Neural progenitor cell (in vitro differentiated cells): ENCODE data around the gene UAP1. TPM values are rescaled to one million over a fixed set of nuclear protein-coding genes. Genes with fewer than 3 reads are reported as not detected.

Experiments used
- DNase-seq: peaks from one replicate; pipeline ENCODE4 v3.0.0-alpha.2; 2016; ENCODE audit warnings: low spot score
- H2AFZ ChIP-seq: fragments of 200-600 bp; sonication (generic); replicated peaks from 2 replicates; pipeline ENCODE4 v1.6.1; 2016; ENCODE audit warnings: antibody characterized with exemption
- H3F3A ChIP-seq: fragments of 200-600 bp; sonication (generic); 2 replicates; pipeline ENCODE4 v1.6.1; 2016; ENCODE audit warnings: antibody characterized with exemption, low read depth
- H3K27ac ChIP-seq: fragments of 200-600 bp; sonication (generic); 2 replicates; pipeline ENCODE4 v1.5.1; 2016; ENCODE audit warnings: mild to moderate bottlenecking
- H3K27me3 ChIP-seq: fragments of 200-600 bp; sonication (generic); 2 replicates; pipeline ENCODE4 v1.6.1; 2016; ENCODE audit warnings: mild to moderate bottlenecking, moderate library complexity
- H3K36me3 ChIP-seq: fragments of 200-600 bp; sonication (generic); 2 replicates; pipeline ENCODE4 v1.5.1; 2016
- H3K4me1 ChIP-seq: fragments of 200-600 bp; sonication (generic); 2 replicates; pipeline ENCODE4 v1.6.1; 2016; ENCODE audit warnings: mixed run types
- H3K4me2 ChIP-seq: fragments of 200-600 bp; sonication (generic); 2 replicates; pipeline ENCODE4 v1.6.1; 2016
- H3K4me3 ChIP-seq: fragments of 200-600 bp; sonication (generic); 2 replicates; pipeline ENCODE4 v1.5.1; 2016
- H3K79me2 ChIP-seq: fragments of 200-600 bp; sonication (generic); 2 replicates; pipeline ENCODE4 v1.6.1; 2016; ENCODE audit warnings: low read depth
- H3K9ac ChIP-seq: fragments of 200-600 bp; sonication (generic); 2 replicates; pipeline ENCODE4 v1.6.1; 2016
- H3K9me3 ChIP-seq: fragments of 200-600 bp; sonication (generic); 2 replicates; pipeline ENCODE4 v1.5.1; 2016; ENCODE audit warnings: low read depth
- H4K20me1 ChIP-seq: fragments of 200-600 bp; sonication (generic); 2 replicates; pipeline ENCODE4 v1.6.1; 2016; ENCODE audit warnings: low read depth
- H3K27ac Mint-ChIP-seq: 3 replicates; pipeline ENCODE4 v1.8.0; 2021; ENCODE audit warnings: mixed read lengths
- H3K27me3 Mint-ChIP-seq: 2 replicates; pipeline ENCODE4 v1.8.0; 2022; ENCODE audit warnings: low read depth, mild to moderate bottlenecking, inconsistent platforms, moderate library complexity, mixed read lengths; ENCODE audit not compliant: insufficient read depth
- H3K36me3 Mint-ChIP-seq: 3 replicates; pipeline ENCODE4 v1.8.0; 2021; ENCODE audit warnings: mixed read lengths
- H3K4me1 Mint-ChIP-seq: 3 replicates; pipeline ENCODE4 v1.8.0; 2021; ENCODE audit warnings: mixed read lengths
- H3K4me3 Mint-ChIP-seq: 3 replicates; pipeline ENCODE4 v1.8.0; 2021; ENCODE audit warnings: mild to moderate bottlenecking, moderate library complexity, mixed read lengths
- H3K9me3 Mint-ChIP-seq: 3 replicates; pipeline ENCODE4 v1.8.0; 2020; ENCODE audit warnings: mixed read lengths
- CTCF ChIP-seq: fragments of 200-600 bp; sonication (generic); IDR thresholded peaks from 2 replicates; pipeline ENCODE4 v1.5.1; 2017; ENCODE audit warnings: antibody characterized with exemption, mild to moderate bottlenecking
- EZH2 ChIP-seq: fragments of 200-600 bp; sonication (generic); IDR thresholded peaks from 2 replicates; pipeline ENCODE4 v1.6.1; 2017; ENCODE audit warnings: antibody characterized with exemption, mild to moderate bottlenecking, moderate library complexity
- EZH2phosphoT487 ChIP-seq: fragments of 200-600 bp; sonication (generic); IDR thresholded peaks from 2 replicates; pipeline ENCODE4 v1.6.1; 2017; ENCODE audit warnings: antibody characterized with exemption
- total RNA-seq: library from RNA; depleted of rRNA; stranded (reverse); fragments of >200 nt; gene quantifications from 2 replicates; pipeline ENCODE4 v1.2.3, GENCODE V29; 2015; ENCODE audit warnings: low replicate concordance

UAP1 gene
- total RNA-seq, 1 donor from 2014 or later = 57.1 TPM

- Histone ChIP-seq H3K27ac (no peak overlapping the region), H4K20me1 (no peaks in the 10 kb centered on the region), H3K79me2 (no peaks in the 10 kb centered on the region), H3K36me3 (no peaks in the 10 kb centered on the region), H3K4me1 (no peaks in the 10 kb centered on the region), H3K4me3 (no peak overlapping the region), H2AFZ (no peak overlapping the region), H3K4me2 (no peak overlapping the region), H3K27me3 (no peaks in the 10 kb centered on the region), H3K9me3 (no peaks in the 10 kb centered on the region), H3F3A (no peaks in the 10 kb centered on the region), H3K9ac (no peak overlapping the region)
- H3K27me3 Mint-ChIP-seq = no peaks in the 10 kb centered on the region
- no peak overlapping the region for H3K4me3 Mint-ChIP-seq
- no peaks in the 10 kb centered on the region for H3K4me1 Mint-ChIP-seq
- peaks cover 2% of the 10 kb centered on the region for H3K36me3 Mint-ChIP-seq
- no peak overlapping the region for H3K27ac Mint-ChIP-seq
- no peak for TF ChIP-seq EZH2
- no peaks in the 10 kb centered on the region for H3K9me3 Mint-ChIP-seq
- no peak for DNase-seq
Observed at GRCh38 chr1:162537216-162537615, 24.3 kb upstream of the UAP1 start.

GRCh38 chr1:162538815-162539431 is 22.6 kb upstream of the UAP1 start:
- H3K36me3 ChIP-seq = no peaks in the 10 kb centered on the region
- H3K9ac ChIP-seq = no peak overlapping the region
- Mint-ChIP-seq H3K27ac (no peak overlapping the region), H3K9me3 (peaks cover 3% of the 10 kb centered on the region), H3K4me3 (no peak overlapping the region), H3K36me3 (peaks cover 4% of the 10 kb centered on the region), H3K27me3 (no peaks in the 10 kb centered on the region), H3K4me1 (no peaks in the 10 kb centered on the region)
- no peaks in the 10 kb centered on the region for H3K9me3 ChIP-seq
- H3K79me2 ChIP-seq = no peaks in the 10 kb centered on the region
- no peaks in the 10 kb centered on the region for H3K27me3 ChIP-seq
- H3F3A ChIP-seq = no peaks in the 10 kb centered on the region
- H3K4me2 ChIP-seq = no peak overlapping the region
- no peak for TF ChIP-seq CTCF
- no peak for TF ChIP-seq EZH2phosphoT487
- TF ChIP-seq EZH2 = no peak
- H3K4me3 ChIP-seq = no peak overlapping the region
- no peak overlapping the region for H3K27ac ChIP-seq
- H4K20me1 ChIP-seq = no peaks in the 10 kb centered on the region
- no peak overlapping the region for H2AFZ ChIP-seq
- DNase-seq = no peak
- H3K4me1 ChIP-seq = no peaks in the 10 kb centered on the region

- Histone ChIP-seq H3K27ac (no peak overlapping the region), H3K9ac (no peak overlapping the region), H3F3A (no peaks in the 10 kb centered on the region), H4K20me1 (no peaks in the 10 kb centered on the region), H3K27me3 (no peaks in the 10 kb centered on the region), H3K4me1 (no peaks in the 10 kb centered on the region), H3K9me3 (no peaks in the 10 kb centered on the region), H3K4me3 (no peak overlapping the region), H3K79me2 (no peaks in the 10 kb centered on the region), H3K36me3 (no peaks in the 10 kb centered on the region), H2AFZ (no peak overlapping the region), H3K4me2 (no peak overlapping the region)
- TF ChIP-seq EZH2phosphoT487 (no peak), CTCF (no peak), EZH2 (no peak)
- Mint-ChIP-seq H3K4me1 (no peaks in the 10 kb centered on the region), H3K4me3 (no peak overlapping the region), H3K27ac (no peak overlapping the region), H3K36me3 (peaks cover 4% of the 10 kb centered on the region), H3K27me3 (no peaks in the 10 kb centered on the region), H3K9me3 (peaks cover 3% of the 10 kb centered on the region)
- no peak for DNase-seq
Observed at GRCh38 chr1:162541619-162542141, 19.8 kb upstream of the UAP1 start.

GRCh38 chr1:162543228-162543627 is 18.3 kb upstream of the UAP1 start:
- Histone ChIP-seq H3K27ac (no peak overlapping the region), H3K9me3 (no peaks in the 10 kb centered on the region), H3K4me3 (no peak overlapping the region), H3K36me3 (no peaks in the 10 kb centered on the region), H3K79me2 (no peaks in the 10 kb centered on the region), H3K27me3 (no peaks in the 10 kb centered on the region), H2AFZ (no peak overlapping the region), H3K9ac (no peak overlapping the region), H4K20me1 (no peaks in the 10 kb centered on the region), H3K4me2 (no peak overlapping the region), H3K4me1 (no peaks in the 10 kb centered on the region), H3F3A (no peaks in the 10 kb centered on the region)
- H3K4me3 Mint-ChIP-seq = no peak overlapping the region
- no peak overlapping the region for H3K27ac Mint-ChIP-seq
- H3K4me1 Mint-ChIP-seq = no peaks in the 10 kb centered on the region
- peaks cover 3% of the 10 kb centered on the region for H3K9me3 Mint-ChIP-seq
- peaks cover 4% of the 10 kb centered on the region for H3K36me3 Mint-ChIP-seq
- no peak for TF ChIP-seq CTCF
- no peak for TF ChIP-seq EZH2phosphoT487
- no peak for TF ChIP-seq EZH2
- DNase-seq = no peak
- no peaks in the 10 kb centered on the region for H3K27me3 Mint-ChIP-seq
